Body of pancreas (tissue), 4 donors: ENCODE measurements around the gene SLC12A9. TPM values are rescaled to one million over a fixed set of nuclear protein-coding genes. Genes with fewer than 3 reads are reported as not detected.

ENCODE experiments used
- ATAC-seq: fragments of 150-250 bp; one replicate; pipeline ENCODE4 v1.9.1; 2016
- DNase-seq, 4 donors: peaks; one replicate each; pipeline ENCODE4 v3.0.0-alpha.2; 2019
- H3K27ac ChIP-seq, 4 donors: fragments of 200-600 bp; sonication (generic); 1 replicate in 3 of 4; 2 replicates in 1 of 4; pipeline versions ENCODE4 v1.5.1 to v1.6.1; 2016 to 2019; ENCODE audit warnings: mild to moderate bottlenecking in 1 of 4, mixed read lengths in 1 of 4, moderate library complexity in 1 of 4
- H3K27me3 ChIP-seq, 2 donors: fragments of 200-600 bp; sonication (generic); one replicate each; pipeline ENCODE4 v1.6.0; 2016; ENCODE audit warnings: mild to moderate bottlenecking in 1 of 2
- H3K36me3 ChIP-seq, 2 donors: fragments of 200-600 bp; sonication (generic); replicated peaks in 1 of 2; 2 replicates each; pipeline ENCODE4 v1.5.1; 2016; ENCODE audit warnings: low read depth in 2 of 2; ENCODE audit not compliant: insufficient read depth in 1 of 2
- H3K4me1 ChIP-seq: fragments of 200-600 bp; sonication (generic); one replicate; pipeline ENCODE4 v1.6.0; 2016
- H3K4me3 ChIP-seq, 2 donors: fragments of 200-600 bp; sonication (generic); 1 replicate in 1 of 2; 2 replicates in 1 of 2; pipeline ENCODE4 v1.5.1; 2016 to 2019
- H3K9me3 ChIP-seq, 3 donors: fragments of 200-600 bp; sonication (generic); 1 replicate in 2 of 3; 2 replicates in 1 of 3; pipeline ENCODE4 v1.5.1; 2016
- CTCF ChIP-seq, 7 experiments: fragments of 450-650 bp in 4 of 7; fragments of 200-600 bp in 3 of 7; sonication (generic) in 3 of 7; IDR thresholded peaks; one replicate each; pipeline ENCODE4 v1.5.1; 2016 to 2019; ENCODE audit warnings: antibody characterized with exemption in 7 of 7
- POLR2A ChIP-seq, 3 donors: fragments of 450-650 bp; IDR thresholded peaks; one replicate each; pipeline ENCODE4 v1.6.1; 2016; ENCODE audit warnings: antibody characterized with exemption in 3 of 3, mild to moderate bottlenecking in 2 of 3
- WGBS, 2 donors: methylation state at CpG; one replicate each; pipeline ENCODE4 v1.1.5; 2017; 5-methylcytosine and 5-hydroxymethylcytosine counted together
- intact Hi-C: fragments of 100-400 bp; cut with DNase I; formaldehyde crosslinking; loops from one replicate; pipeline ENCODE4 v1.15.1; 2023
- total RNA-seq, 2 donors: library from RNA; depleted of rRNA; stranded (reverse); fragments of >200 nt; gene quantifications; one replicate each; pipeline ENCODE4 v1.1.0, GENCODE V29; 2016

SLC12A9 gene
- total RNA-seq, 2 donors from 2014 or later: 12.7 to 38.9 TPM

GRCh38 chr7:100879685-100880261 is 27.3 kb downstream of the SLC12A9 start:
- no peak for TF ChIP-seq CTCF (IDR thresholded peaks at IDR 0.05)
- TF ChIP-seq POLR2A (IDR thresholded peaks at IDR 0.05): no peak
- Histone ChIP-seq H3K4me1 (peaks cover 38% of the 10 kb centered on the region), H3K9me3 (no peaks in the 10 kb centered on the region), H3K27ac (no peak overlapping the region), H3K36me3 (peaks cover 4 to 23% of the 10 kb centered on the region in 2 donors), H3K4me3 (no peak overlapping the region), H3K27me3 (no peaks in the 10 kb centered on the region)
- intact Hi-C loops: no loop called here
- ATAC-seq: no peak
- 82 to 84% methylated on average over 11 of the region's 11 CpGs for WGBS, 2 donors
- DNase-seq: no peak

GRCh38 chr7:100880645-100881044 is 28.1 kb downstream of the SLC12A9 start:
- H3K27ac ChIP-seq: no peak overlapping the region
- TF ChIP-seq CTCF (IDR thresholded peaks at IDR 0.05) (no peak), POLR2A (IDR thresholded peaks at IDR 0.05) (no peak)
- ATAC-seq: no peak

GRCh38 chr7:100881136-100881535 is 28.6 kb downstream of the SLC12A9 start:
- TF ChIP-seq CTCF (IDR thresholded peaks at IDR 0.05) (no peak), POLR2A (IDR thresholded peaks at IDR 0.05) (no peak)
- Histone ChIP-seq H3K27me3 (no peaks in the 10 kb centered on the region), H3K4me3 (no peak overlapping the region), H3K27ac (no peak overlapping the region), H3K9me3 (no peaks in the 10 kb centered on the region), H3K4me1 (peaks cover 31% of the 10 kb centered on the region), H3K36me3 (peaks cover 5 to 37% of the 10 kb centered on the region in 2 donors)
- no peak for DNase-seq
- intact Hi-C loops: no loop called here
- no peak for ATAC-seq
- 91 to 97% methylated on average over 18 to 20 of the region's 20 CpGs for WGBS, 2 donors

More at GRCh38 chr7:100880645-100881044, 28.1 kb downstream of the SLC12A9 start:
- no peaks in the 10 kb centered on the region for H3K27me3 ChIP-seq
- no peak overlapping the region for H3K4me3 ChIP-seq
- peaks cover 4 to 32% of the 10 kb centered on the region in 2 donors for H3K36me3 ChIP-seq
- peaks cover 36% of the 10 kb centered on the region for H3K4me1 ChIP-seq
- intact Hi-C loops: no loop called here
- WGBS, 2 donors: 89 to 94% methylated on average over 7 of the region's 7 CpGs
- no peaks in the 10 kb centered on the region for H3K9me3 ChIP-seq
- no peak for DNase-seq

DNA sequence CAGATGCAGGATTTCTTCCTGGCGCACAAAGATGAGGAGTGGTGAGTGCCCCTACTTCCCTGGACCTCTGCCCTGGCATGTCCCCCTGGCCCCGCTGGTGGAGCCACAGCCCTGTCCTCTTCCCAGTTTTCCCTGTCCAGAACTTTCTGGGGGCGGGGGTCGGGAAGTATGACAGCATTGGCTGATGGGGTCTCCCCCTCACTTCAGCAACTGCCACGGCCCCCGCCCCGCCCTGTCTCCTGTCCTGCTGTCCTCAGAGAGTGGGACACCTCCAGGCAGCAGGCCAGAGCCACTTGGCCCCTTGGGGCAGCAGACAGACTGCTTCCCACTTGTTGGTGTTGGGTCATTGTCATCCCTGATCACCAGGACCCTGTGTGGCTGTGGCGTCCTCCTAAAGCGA is 29.7 kb downstream of the SLC12A9 start:
- no peak overlapping the region for H3K27ac ChIP-seq
- H3K4me1 ChIP-seq: peaks cover 20% of the 10 kb centered on the region
- H3K4me3 ChIP-seq: no peak overlapping the region
- WGBS, 2 donors: 94% methylated on average over 8 to 9 of the region's 9 CpGs
- DNase-seq: no peak
- TF ChIP-seq POLR2A (IDR thresholded peaks at IDR 0.05) (no peak), CTCF (IDR thresholded peaks at IDR 0.05) (no peak)
- H3K27me3 ChIP-seq: no peaks in the 10 kb centered on the region
- intact Hi-C loops: no loop called here
- ATAC-seq: no peak
- H3K9me3 ChIP-seq: no peaks in the 10 kb centered on the region
- H3K36me3 ChIP-seq: peaks cover 11 to 41% of the 10 kb centered on the region in 2 donors
